GM21717 (cell line): ENCODE data around the gene RNU2-63P.
"Not testable (repeated sequence)": the region's sequence is repeated elsewhere in the genome, so short reads cannot be mapped to it uniquely, and the experiment has no call there.

Source experiments
- ATAC-seq: cut with Tn5 transposase; IDR thresholded peaks from one replicate; pipeline ENCODE4 v1.9.1; 2021; ENCODE audit warnings: mild to moderate bottlenecking, moderate library complexity; ENCODE audit not compliant: unreplicated experiment

The RNU2-63P gene

GRCh38 chr2:88016086-88016959 lies at the start of gene RNU2-63P:
Gene RNU2-63P (minus strand): TSS chr2:88016547.
- ATAC-seq: peak; percentile 89

- no peak for ATAC-seq
These were observed 44.9 kb upstream of the RNU2-63P start for GRCh38 chr2:88061295-88061694.

- ATAC-seq: no peak
These were observed 44.5 kb upstream of the RNU2-63P start for GRCh38 chr2:88060907-88061275.

- peak; percentile 46 for ATAC-seq
These were observed 43.9 kb upstream of the RNU2-63P start for GRCh38 chr2:88059979-88060906.

- no peak for ATAC-seq
These were observed 41.8 kb upstream of the RNU2-63P start for GRCh38 chr2:88058191-88058590.

GRCh38 chr2:88057437-88057844 lies 41.1 kb upstream of the RNU2-63P start:
- no peak for ATAC-seq

GRCh38 chr2:88055371-88056128 lies 39.2 kb upstream of the RNU2-63P start, which contains the start of gene KRCC1:
Gene KRCC1 (minus strand): TSS chr2:88055783. CDS start chr2:88028563, 27,220 bp downstream.
- peak; percentile 98 for ATAC-seq

- no peak for ATAC-seq
These were observed 38.5 kb upstream of the RNU2-63P start for GRCh38 chr2:88054782-88055370.

- ATAC-seq: no peak
These were observed 37.8 kb upstream of the RNU2-63P start for GRCh38 chr2:88053934-88054781.

- no peak for ATAC-seq
These were observed 36.9 kb upstream of the RNU2-63P start for GRCh38 chr2:88053296-88053695.

GRCh38 chr2:88051792-88052191 lies 35.4 kb upstream of the RNU2-63P start:
- no peak for ATAC-seq

GRCh38 chr2:88049622-88050021 lies 33.3 kb upstream of the RNU2-63P start:
- no peak for ATAC-seq

GRCh38 chr2:88048541-88048940 lies 32.2 kb upstream of the RNU2-63P start:
- ATAC-seq: no peak

GRCh38 chr2:88045561-88045960 lies 29.2 kb upstream of the RNU2-63P start:
- not testable (repeated sequence) for ATAC-seq

GRCh38 chr2:88042476-88042875 lies 26.1 kb upstream of the RNU2-63P start:
- ATAC-seq: no peak

- no peak for ATAC-seq
These were observed 22.1 kb upstream of the RNU2-63P start for GRCh38 chr2:88038263-88039105.

- no peak for ATAC-seq
These were observed 20.3 kb upstream of the RNU2-63P start for GRCh38 chr2:88036606-88037005.

- ATAC-seq: no peak
These were observed 19.8 kb upstream of the RNU2-63P start for GRCh38 chr2:88036182-88036581.
